ENCODE measurements around the gene NNMT.

The NNMT gene

GRCh38 chr11:114295676-114296604 is at the start of gene NNMT:
NNMT (plus strand) TSS chr11:114296399; CDS start chr11:114296557, 158 bp downstream.
- no peak for ATAC-seq

GRCh38 chr11:114247070-114247789 is 49.0 kb upstream of the NNMT start:
- ATAC-seq = no peak

- no peak for ATAC-seq
These were observed 46.0 kb upstream of the NNMT start for GRCh38 chr11:114250180-114250579.

- ATAC-seq = no peak
These were observed 45.0 kb upstream of the NNMT start for GRCh38 chr11:114250993-114251814.

- no peak for ATAC-seq
These were observed 44.3 kb upstream of the NNMT start for GRCh38 chr11:114251815-114252337.

- ATAC-seq = no peak
These were observed 43.4 kb upstream of the NNMT start for GRCh38 chr11:114252767-114253166.

GRCh38 chr11:114253771-114254170 is 42.4 kb upstream of the NNMT start:
- no peak for ATAC-seq

- no peak for ATAC-seq
These were observed 41.5 kb upstream of the NNMT start for GRCh38 chr11:114254571-114255146.

- ATAC-seq = no peak
These were observed 40.9 kb upstream of the NNMT start for GRCh38 chr11:114255289-114255688.

- no peak for ATAC-seq
These were observed 39.8 kb upstream of the NNMT start for GRCh38 chr11:114256176-114256966.

GRCh38 chr11:114256967-114257286 is 39.3 kb upstream of the NNMT start:
- no peak for ATAC-seq

- no peak for ATAC-seq
These were observed 38.3 kb upstream of the NNMT start for GRCh38 chr11:114257621-114258558.

GRCh38 chr11:114258696-114259095 is 37.5 kb upstream of the NNMT start:
- ATAC-seq = no peak

- ATAC-seq = no peak
These were observed 37.1 kb upstream of the NNMT start for GRCh38 chr11:114259124-114259526.

GRCh38 chr11:114259551-114259983 is 36.6 kb upstream of the NNMT start:
- ATAC-seq = no peak

- no peak for ATAC-seq
These were observed 36.1 kb upstream of the NNMT start for GRCh38 chr11:114260077-114260476.

- ATAC-seq = no peak
These were observed 35.7 kb upstream of the NNMT start for GRCh38 chr11:114260483-114260882.

GRCh38 chr11:114261791-114262190 is 34.4 kb upstream of the NNMT start:
- ATAC-seq = no peak

GRCh38 chr11:114262681-114263512 is 33.3 kb upstream of the NNMT start:
- no peak for ATAC-seq
